NCI-H146 (cell line): Measurements from ENCODE around the gene LTF.
A peak's percentile ranks its signal among the peaks of the same experiment; 100 is the strongest.
"Not testable (repeated sequence)": the region's sequence is repeated elsewhere in the genome, so short reads cannot be mapped to it uniquely, and the experiment has no call there.

Experiments
- DNase-seq: peaks from one replicate; lab custom pipeline; 2025; lab: John Stamatoyannopoulos, UW

LTF gene

GRCh38 chr3:46393554-46394434 lies 70.9 kb downstream of the LTF start:
- peak; percentile 78 for DNase-seq

GRCh38 chr3:46393011-46393410 lies 71.7 kb downstream of the LTF start:
- DNase-seq: no peak

- not testable (repeated sequence) for DNase-seq
These were observed 73.2 kb downstream of the LTF start for GRCh38 chr3:46391526-46391925.

GRCh38 chr3:46389306-46389705 lies 75.4 kb downstream of the LTF start:
- no peak for DNase-seq

- not testable (repeated sequence) for DNase-seq
These were observed 75.9 kb downstream of the LTF start for GRCh38 chr3:46388847-46389246.

GRCh38 chr3:46386205-46386604 lies 78.5 kb downstream of the LTF start:
- DNase-seq: peak; percentile 66
